ENCODE results near the gene GMCL2. TPM values are rescaled to one million over a fixed set of nuclear protein-coding genes. Genes with fewer than 3 reads are reported as not detected.

GMCL2 gene
- total RNA-seq, 1 experiment from 2014 or later: not detected

GRCh38 chr5:178204182-178204934 lies 17.2 kb upstream of the GMCL2 start, which contains the start of gene HNRNPAB:
TSS of gene HNRNPAB (plus strand) at chr5:178204533. CDS start at chr5:178204838, 305 bp downstream.
- DNase-seq (ENCODE audit: low spot score): peak; percentile 96
- ChIA-PET CTCF (interaction anchor here (0.5 to 1.5 kb wide), 8 partner anchors 21 to 128 kb away, joined by 3 to 13 read pairs (median 4); partner anchors contain the start of genes NHP2 and PHYKPL), POLR2A (interaction anchor here (0.8 to 1.5 kb wide), 20 partner anchors 9 to 628 kb away, joined by 3 to 67 read pairs (median 4); partner anchors contain the start of gene NHP2)
- H3K27ac Mint-ChIP-seq: peak within 1 kb of the TSS; percentile 98
- peak within 1 kb of the TSS; percentile 96 for H3K4me3 Mint-ChIP-seq
- peak; percentile 88 for ATAC-seq
- H3K9me3 Mint-ChIP-seq: no peaks in the 10 kb centered on the region
- H3K4me1 Mint-ChIP-seq: peaks cover 28% of the 10 kb centered on the region
- H3K36me3 Mint-ChIP-seq: peaks cover 43% of the 10 kb centered on the region
- peaks cover 13% of the 10 kb centered on the region for H3K27me3 Mint-ChIP-seq (ENCODE audit: low read depth)
- peak; percentile 82 for TF ChIP-seq SP1 (CRISPR knock-in tag; conservative IDR thresholded peaks at IDR 0.05)
- TF ChIP-seq NFE2L1 (CRISPR knock-in tag; IDR thresholded peaks at IDR 0.05): peak; percentile 89; the same call in 1 of the 2 replicates
- no peak for TF ChIP-seq CTCF (IDR thresholded peaks at IDR 0.05)
- peak; percentile 45; the same call in 1 of the 2 replicates for TF ChIP-seq PREB (CRISPR knock-in tag; IDR thresholded peaks at IDR 0.05; ENCODE audit: borderline replicate concordance)
- peak; percentile 92; the same call in 1 of the 2 replicates for TF ChIP-seq ZNF232 (CRISPR knock-in tag; IDR thresholded peaks at IDR 0.05)
- TF ChIP-seq, protein P1, sequence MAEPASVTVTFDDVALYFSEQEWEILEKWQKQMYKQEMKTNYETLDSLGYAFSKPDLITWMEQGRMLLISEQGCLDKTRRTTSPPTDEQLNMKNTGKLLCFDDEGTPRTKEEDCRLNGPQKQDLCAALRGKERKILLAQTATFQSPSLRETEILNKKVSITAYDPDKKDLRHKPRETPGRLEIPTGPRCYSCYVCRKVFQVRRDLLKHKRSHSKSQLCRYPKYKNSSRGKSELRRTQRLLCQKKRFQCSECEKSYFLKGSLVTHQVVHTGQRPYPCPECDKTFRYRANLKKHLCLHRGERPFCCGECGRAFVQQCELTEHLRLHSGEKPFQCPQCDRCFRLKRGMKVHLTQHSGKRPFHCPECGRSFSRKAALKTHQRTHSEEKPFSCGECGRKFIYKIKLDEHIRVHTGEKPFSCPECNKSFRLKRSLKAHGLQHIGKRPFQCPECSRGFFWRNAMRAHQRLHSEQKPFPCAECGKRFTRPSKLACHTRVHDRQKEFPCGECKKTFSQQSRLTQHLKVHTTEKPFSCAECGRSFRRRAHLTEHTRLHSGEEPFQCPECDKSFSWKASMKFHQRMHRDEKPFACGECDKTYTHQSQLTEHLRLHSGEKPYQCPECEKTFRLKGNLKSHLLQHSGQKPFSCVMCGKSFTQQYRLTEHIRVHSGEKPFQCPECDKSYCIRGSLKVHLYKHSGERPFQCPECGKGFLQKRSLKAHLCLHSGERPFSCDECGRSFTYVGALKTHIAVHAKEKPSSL (CRISPR knock-in tag; conservative IDR thresholded peaks at IDR 0.05): no peak
- no peak; the same call in 1 of the 2 replicates for TF ChIP-seq USF2 (CRISPR knock-in tag; IDR thresholded peaks at IDR 0.05)
- no peak for TF ChIP-seq AFF4 (CRISPR knock-in tag; IDR thresholded peaks at IDR 0.05; ENCODE audit: borderline replicate concordance)
- TF ChIP-seq ZNF263 (CRISPR knock-in tag; IDR thresholded peaks at IDR 0.05; ENCODE audit: low read depth): no peak; the same call in 1 of the 2 replicates
- peak; percentile 90; the same call in 1 of the 2 replicates for TF ChIP-seq JUN (CRISPR knock-in tag; IDR thresholded peaks at IDR 0.05)
- peak; percentile 51 for TF ChIP-seq TP53 (CRISPR knock-in tag; IDR thresholded peaks at IDR 0.05)
- TF ChIP-seq, protein P2, sequence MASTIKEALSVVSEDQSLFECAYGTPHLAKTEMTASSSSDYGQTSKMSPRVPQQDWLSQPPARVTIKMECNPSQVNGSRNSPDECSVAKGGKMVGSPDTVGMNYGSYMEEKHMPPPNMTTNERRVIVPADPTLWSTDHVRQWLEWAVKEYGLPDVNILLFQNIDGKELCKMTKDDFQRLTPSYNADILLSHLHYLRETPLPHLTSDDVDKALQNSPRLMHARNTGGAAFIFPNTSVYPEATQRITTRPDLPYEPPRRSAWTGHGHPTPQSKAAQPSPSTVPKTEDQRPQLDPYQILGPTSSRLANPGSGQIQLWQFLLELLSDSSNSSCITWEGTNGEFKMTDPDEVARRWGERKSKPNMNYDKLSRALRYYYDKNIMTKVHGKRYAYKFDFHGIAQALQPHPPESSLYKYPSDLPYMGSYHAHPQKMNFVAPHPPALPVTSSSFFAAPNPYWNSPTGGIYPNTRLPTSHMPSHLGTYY (CRISPR knock-in tag; IDR thresholded peaks at IDR 0.05): no peak
- no peak for TF ChIP-seq ZNF138 (CRISPR knock-in tag; conservative IDR thresholded peaks at IDR 0.05)
- TF ChIP-seq IRF2 (CRISPR knock-in tag; IDR thresholded peaks at IDR 0.05; ENCODE audit: borderline replicate concordance, low read depth): no peak
- TF ChIP-seq, protein P3, sequence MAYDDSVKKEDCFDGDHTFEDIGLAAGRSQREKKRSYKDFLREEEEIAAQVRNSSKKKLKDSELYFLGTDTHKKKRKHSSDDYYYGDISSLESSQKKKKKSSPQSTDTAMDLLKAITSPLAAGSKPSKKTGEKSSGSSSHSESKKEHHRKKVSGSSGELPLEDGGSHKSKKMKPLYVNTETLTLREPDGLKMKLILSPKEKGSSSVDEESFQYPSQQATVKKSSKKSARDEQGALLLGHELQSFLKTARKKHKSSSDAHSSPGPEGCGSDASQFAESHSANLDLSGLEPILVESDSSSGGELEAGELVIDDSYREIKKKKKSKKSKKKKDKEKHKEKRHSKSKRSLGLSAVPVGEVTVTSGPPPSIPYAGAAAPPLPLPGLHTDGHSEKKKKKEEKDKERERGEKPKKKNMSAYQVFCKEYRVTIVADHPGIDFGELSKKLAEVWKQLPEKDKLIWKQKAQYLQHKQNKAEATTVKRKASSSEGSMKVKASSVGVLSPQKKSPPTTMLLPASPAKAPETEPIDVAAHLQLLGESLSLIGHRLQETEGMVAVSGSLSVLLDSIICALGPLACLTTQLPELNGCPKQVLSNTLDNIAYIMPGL (CRISPR knock-in tag; IDR thresholded peaks at IDR 0.05): peak; percentile 87
- peak; percentile 77 for TF ChIP-seq CREM (CRISPR knock-in tag; IDR thresholded peaks at IDR 0.05)
- peak; percentile 54; the same call in 1 of the 2 replicates for TF ChIP-seq IRF1 (CRISPR knock-in tag; IDR thresholded peaks at IDR 0.05)
- no peak for TF ChIP-seq PRRX2 (CRISPR knock-in tag; IDR thresholded peaks at IDR 0.05)
- TF ChIP-seq RELA (CRISPR knock-in tag; IDR thresholded peaks at IDR 0.05; ENCODE audit: borderline replicate concordance): peak; percentile 75; the same call in 1 of the 2 replicates
- peak; percentile 69 for TF ChIP-seq MYBL2 (CRISPR knock-in tag; IDR thresholded peaks at IDR 0.05)
- TF ChIP-seq GABPB1 (CRISPR knock-in tag; IDR thresholded peaks at IDR 0.05): peak; percentile 49; the same call in 1 of the 2 replicates
- peak; percentile 89 for TF ChIP-seq FOXK1 (CRISPR knock-in tag; IDR thresholded peaks at IDR 0.05)

Data from WTC11 (cell line).